Activated T-helper 1 cell treated with anti-CD3 and anti-CD28 coated beads, Interleukin-2, amount 50 U/mL, for 16 hours (primary cell): Measurements from ENCODE around the gene ZNF385D.

Experiments used
- DNase-seq, 2 donors: peaks; one replicate each; pipeline ENCODE4 v3.0.0-alpha.2; 2020; ENCODE audit warnings: low read depth in 1 of 2, low spot score in 1 of 2

The ZNF385D gene

GRCh38 chr3:21750080-21750696, 822 bp downstream of the ZNF385D start:
- no peak for DNase-seq

GRCh38 chr3:21747966-21748555, 2.9 kb downstream of the ZNF385D start:
- no peak for DNase-seq

GRCh38 chr3:21747376-21747775, 3.6 kb downstream of the ZNF385D start:
- DNase-seq: no peak

- no peak for DNase-seq
Measured at GRCh38 chr3:21745966-21746365, 5.0 kb downstream of the ZNF385D start.

- DNase-seq: no peak
Measured at GRCh38 chr3:21744793-21745192, 6.2 kb downstream of the ZNF385D start.

GRCh38 chr3:21738935-21739702, 11.9 kb downstream of the ZNF385D start:
- DNase-seq: no peak

- DNase-seq: no peak
Measured at GRCh38 chr3:21738283-21738682, 12.7 kb downstream of the ZNF385D start.

GRCh38 chr3:21734746-21735145, 16.3 kb downstream of the ZNF385D start:
- DNase-seq: no peak

GRCh38 chr3:21729888-21730459, 21.0 kb downstream of the ZNF385D start:
- DNase-seq: no peak

- DNase-seq: no peak
Measured at GRCh38 chr3:21729331-21729730, 21.7 kb downstream of the ZNF385D start.

- DNase-seq: no peak
Measured at GRCh38 chr3:21722768-21723167, 28.2 kb downstream of the ZNF385D start.

GRCh38 chr3:21722301-21722700, 28.7 kb downstream of the ZNF385D start:
- DNase-seq: no peak

- DNase-seq: no peak
Measured at GRCh38 chr3:21718943-21719591, 31.9 kb downstream of the ZNF385D start.

- DNase-seq: no peak
Measured at GRCh38 chr3:21718161-21718765, 32.7 kb downstream of the ZNF385D start.

GRCh38 chr3:21715662-21716061, 35.3 kb downstream of the ZNF385D start:
- DNase-seq: no peak

- no peak for DNase-seq
Measured at GRCh38 chr3:21705769-21706168, 45.2 kb downstream of the ZNF385D start.

- no peak for DNase-seq
Measured at GRCh38 chr3:21704796-21705195, 46.2 kb downstream of the ZNF385D start.

GRCh38 chr3:21703291-21703690, 47.7 kb downstream of the ZNF385D start:
- no peak for DNase-seq

GRCh38 chr3:21697707-21698106, 53.3 kb downstream of the ZNF385D start:
- no peak for DNase-seq

- no peak for DNase-seq
Measured at GRCh38 chr3:21694506-21694905, 56.5 kb downstream of the ZNF385D start.

GRCh38 chr3:21691036-21691435, 60.0 kb downstream of the ZNF385D start:
- no peak for DNase-seq
